Adrenal gland (tissue), 12 donors: Measurements from ENCODE around the gene BAHCC1. TPM values are rescaled to one million over a fixed set of nuclear protein-coding genes. Genes with fewer than 3 reads are reported as not detected.

ENCODE experiments used
- DNase-seq, 7 donors: peaks; one replicate each; pipeline ENCODE4 v3.0.0-alpha.2; 2019 to 2020
- H3K27ac ChIP-seq, 5 donors: fragments of 200-600 bp; sonication (generic) in 4 of 5; 1 replicate in 3 of 5; 2 replicates in 2 of 5; pipeline versions ENCODE4 v1.5.1 to v1.8.0; 2016 to 2020; ENCODE audit warnings: mild to moderate bottlenecking in 1 of 5
- H3K27me3 ChIP-seq: fragments of 200-600 bp; 2 replicates; pipeline ENCODE4 v1.8.0; 2021
- H3K36me3 ChIP-seq, 2 donors: fragments of 200-600 bp; replicated peaks in 1 of 2; 1 replicate in 1 of 2; 2 replicates in 1 of 2; pipeline versions ENCODE4 v1.5.1 to v1.8.0; 2018 to 2022
- H3K4me1 ChIP-seq, 2 donors: fragments of 200-600 bp; replicated peaks in 1 of 2; 1 replicate in 1 of 2; 2 replicates in 1 of 2; pipeline versions ENCODE4 v1.5.1 to v1.8.0; 2018 to 2021
- H3K4me3 ChIP-seq, 4 donors: fragments of 200-600 bp; sonication (generic) in 3 of 4; one replicate each; pipeline ENCODE4 v1.5.1; 2016 to 2018
- H3K9me3 ChIP-seq, 3 donors: fragments of 200-600 bp; sonication (generic) in 1 of 3; replicated peaks in 1 of 3; 1 replicate in 2 of 3; 2 replicates in 1 of 3; pipeline versions ENCODE4 v1.5.1 to v1.8.0; 2016 to 2021
- POLR2A ChIP-seq, 2 donors: fragments of 450-650 bp; IDR thresholded peaks; one replicate each; pipeline ENCODE4 v1.6.1; 2017; ENCODE audit warnings: antibody characterized with exemption in 2 of 2, mild to moderate bottlenecking in 2 of 2, moderate library complexity in 1 of 2
- WGBS, 4 donors: extraction: QIAGEN DNeasy Blood & Tissue Kit in 2 of 4; methylation state at CpG; one replicate each; pipeline versions ENCODE4 v1.1.5 to v1.1.7; 2013 to 2017; 5-methylcytosine and 5-hydroxymethylcytosine counted together
- intact Hi-C, 2 donors: fragments of 100-400 bp; cut with DNase I; formaldehyde crosslinking; loops; one replicate each; pipeline versions ENCODE4 v1.14.1 to v1.15.0; 2022 to 2023
- polyA plus RNA-seq, 3 donors: library from polyadenylated mRNA; stranded (reverse); fragments of 200-250 nt in 2 of 3; fragments of 350-450 nt in 1 of 3; fragmentation: Illumina TruSeq in 1 of 3; extraction: RNeasy Lipid Tissue Mini Kit (QIAGEN cat#74804) in 1 of 3; gene quantifications; one replicate each; pipeline ENCODE4 v1.2.3, GENCODE V29; 2013 to 2014
- total RNA-seq, 9 donors: library from RNA; depleted of rRNA in 4 of 9; stranded (reverse); fragments of >200 nt in 4 of 9; fragments of 120-200 nt in 1 of 9; fragmentation: NEBNext Ultra II Directional in 1 of 9; extraction: Animal tissue kit (Norgen Biotek cat#: 25700) in 1 of 9; gene quantifications; one replicate each; pipeline versions ENCODE4 v1.1.0 to v1.2.4, GENCODE V29; 2013 to 2023
- TF ChIP-seq, protein P1 (sequence below), 6 experiments: fragments of 450-650 bp in 4 of 6; fragments of 200-600 bp in 2 of 6; sonication (generic) in 1 of 6; IDR thresholded peaks; 1 replicate in 5 of 6; 2 replicates in 1 of 6; pipeline versions ENCODE4 v1.5.1 to v1.8.0; 2016 to 2021; ENCODE audit warnings: antibody characterized with exemption in 6 of 6, mild to moderate bottlenecking in 2 of 6, moderate library complexity in 1 of 6
- donor health status: healthy with polysubstance abuse.
- donor health status: Bipolar disorder and iron deficiency.
- donor health status: DM: yes; HTN: yes; CAD: no.
- donor health status: DM: no; HTN: no; CAD: no.
- donor health status: DM: no; HTN: no; CAD: no.
- donor health status: DM: yes; HTN: yes; CAD: no.

BAHCC1 gene
- total and polyA plus RNA-seq, 12 donors = 1.7 to 68.0 (median 18.4) TPM

DNA sequence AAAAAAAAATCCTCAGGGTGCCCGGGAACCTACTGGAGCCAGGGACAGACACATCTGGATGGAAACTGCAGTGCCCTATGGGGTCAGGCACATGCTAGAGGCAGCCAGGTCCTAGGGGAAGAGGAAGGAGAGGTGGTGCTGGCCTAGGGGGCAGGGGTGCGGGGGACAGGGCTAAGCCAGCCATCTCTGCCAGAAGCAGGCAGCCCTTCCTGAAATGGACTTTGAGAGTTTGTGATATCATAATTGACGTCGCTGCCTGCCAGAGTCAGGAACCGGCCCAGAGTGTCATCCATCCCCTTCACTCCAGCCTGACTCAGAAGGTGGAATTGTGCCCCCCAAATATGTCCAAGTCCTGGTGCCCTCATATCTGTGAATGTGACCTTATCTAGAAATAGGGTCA, 25.0 kb upstream of the BAHCC1 start:
- Histone ChIP-seq H3K4me1 (peaks cover 7 to 13% of the 10 kb centered on the region in 2 donors), H3K9me3 (no peaks in the 10 kb centered on the region), H3K27me3 (no peaks in the 10 kb centered on the region), H3K27ac (no peak overlapping the region), H3K4me3 (no peak overlapping the region), H3K36me3 (no peaks in the 10 kb centered on the region)
- TF ChIP-seq, protein P1, sequence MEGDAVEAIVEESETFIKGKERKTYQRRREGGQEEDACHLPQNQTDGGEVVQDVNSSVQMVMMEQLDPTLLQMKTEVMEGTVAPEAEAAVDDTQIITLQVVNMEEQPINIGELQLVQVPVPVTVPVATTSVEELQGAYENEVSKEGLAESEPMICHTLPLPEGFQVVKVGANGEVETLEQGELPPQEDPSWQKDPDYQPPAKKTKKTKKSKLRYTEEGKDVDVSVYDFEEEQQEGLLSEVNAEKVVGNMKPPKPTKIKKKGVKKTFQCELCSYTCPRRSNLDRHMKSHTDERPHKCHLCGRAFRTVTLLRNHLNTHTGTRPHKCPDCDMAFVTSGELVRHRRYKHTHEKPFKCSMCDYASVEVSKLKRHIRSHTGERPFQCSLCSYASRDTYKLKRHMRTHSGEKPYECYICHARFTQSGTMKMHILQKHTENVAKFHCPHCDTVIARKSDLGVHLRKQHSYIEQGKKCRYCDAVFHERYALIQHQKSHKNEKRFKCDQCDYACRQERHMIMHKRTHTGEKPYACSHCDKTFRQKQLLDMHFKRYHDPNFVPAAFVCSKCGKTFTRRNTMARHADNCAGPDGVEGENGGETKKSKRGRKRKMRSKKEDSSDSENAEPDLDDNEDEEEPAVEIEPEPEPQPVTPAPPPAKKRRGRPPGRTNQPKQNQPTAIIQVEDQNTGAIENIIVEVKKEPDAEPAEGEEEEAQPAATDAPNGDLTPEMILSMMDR (IDR thresholded peaks at IDR 0.05) = no peak
- TF ChIP-seq POLR2A (IDR thresholded peaks at IDR 0.05) = no peak
- 48 to 86% (median 79%) methylated on average over 2 to 5 of the region's 5 CpGs for WGBS, 4 donors
- intact Hi-C loops = no loop called here
- no peak for DNase-seq

DNA sequence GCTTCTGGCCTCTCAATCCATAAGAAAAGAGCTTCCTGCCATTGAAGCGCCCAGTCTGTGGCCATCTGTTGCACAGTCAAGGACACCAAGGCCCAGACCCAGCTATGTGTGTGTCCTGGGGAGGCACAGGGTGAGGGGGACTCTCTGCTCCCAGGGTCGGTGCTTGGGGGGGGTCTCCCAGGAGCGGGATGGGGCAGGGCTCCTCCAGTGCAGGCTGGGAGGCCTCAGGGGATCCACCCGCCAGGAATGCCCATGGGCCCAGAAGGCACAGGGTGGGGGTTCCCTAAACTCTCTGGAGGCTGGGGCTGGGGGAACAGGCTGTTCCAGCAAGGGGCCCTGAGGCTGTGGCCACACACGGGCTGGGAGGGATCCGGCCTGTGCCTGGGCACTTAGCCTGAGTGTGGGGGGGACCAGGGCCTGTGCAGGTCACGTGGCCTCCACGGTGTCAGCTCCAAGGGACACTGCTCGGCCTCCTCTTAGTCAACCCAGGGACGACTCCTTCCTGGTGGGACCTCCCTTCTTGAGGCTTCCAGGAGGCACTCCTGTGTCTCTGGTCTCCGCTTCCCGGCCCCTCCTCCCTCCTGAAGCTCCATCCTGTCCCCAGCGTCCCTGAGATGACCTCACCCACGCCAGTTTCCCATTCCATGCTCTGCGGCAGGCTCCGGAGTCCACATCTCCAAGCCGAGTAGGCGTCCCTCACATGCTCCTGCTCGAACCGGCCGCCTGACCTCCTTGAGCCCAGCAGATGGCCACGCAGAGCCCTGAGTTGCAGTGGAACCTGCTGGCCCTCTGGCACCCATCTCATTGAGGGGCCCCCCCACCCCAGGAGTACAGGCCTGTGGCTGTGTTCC, 23.1 kb upstream of the BAHCC1 start:
- WGBS, 4 donors = 65 to 82% (median 70%) methylated on average over 15 to 22 of the region's 22 CpGs
- intact Hi-C loops = no loop called here
- no peaks in the 10 kb centered on the region for H3K9me3 ChIP-seq
- no peaks in the 10 kb centered on the region for H3K36me3 ChIP-seq
- H3K4me1 ChIP-seq = peaks cover 0 to 5% of the 10 kb centered on the region in 2 donors
- TF ChIP-seq, protein P1 (IDR thresholded peaks at IDR 0.05) = peak in 4 of 6 experiments; percentile 20 to 38 (median 24)
- TF ChIP-seq POLR2A (IDR thresholded peaks at IDR 0.05) = no peak
- peak overlapping the region in 2 of 5 donors; percentile 38 to 65 for H3K27ac ChIP-seq
- H3K27me3 ChIP-seq = no peaks in the 10 kb centered on the region
- no peak overlapping the region for H3K4me3 ChIP-seq
- peak in 5 of 7 donors; percentile 26 to 80 (median 66) for DNase-seq

DNA sequence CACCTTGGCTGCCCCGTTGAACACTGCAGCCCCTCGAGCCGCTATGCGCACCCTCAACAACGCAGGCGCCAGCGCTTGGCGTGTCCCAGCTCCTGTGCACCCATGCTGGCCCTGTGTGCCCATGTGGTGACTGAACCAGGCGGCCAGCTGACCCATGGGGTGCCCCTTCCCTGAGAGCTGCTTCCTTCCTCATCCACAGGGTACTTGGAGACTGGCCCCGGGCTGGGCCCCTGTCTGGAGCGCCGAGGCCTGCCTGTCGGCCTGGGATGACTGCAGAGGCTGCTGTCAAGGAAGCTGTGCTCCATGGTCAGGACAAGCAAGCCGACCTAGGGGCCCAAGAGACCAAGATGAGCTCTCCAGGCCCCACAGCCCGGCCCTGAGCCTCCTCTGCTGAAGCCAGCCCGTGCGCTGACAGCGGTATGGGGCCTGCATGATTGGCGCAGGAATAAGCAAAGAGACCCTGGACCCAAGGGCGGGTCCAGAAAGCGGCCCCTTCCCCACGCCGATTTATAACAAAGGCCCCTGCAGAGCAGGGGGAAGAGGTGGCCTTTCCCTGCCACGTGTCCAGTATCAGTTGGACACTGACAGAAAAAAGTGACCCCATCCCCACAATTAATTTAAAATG, 21.6 kb upstream of the BAHCC1 start:
- H3K4me1 ChIP-seq = peaks cover 0 to 5% of the 10 kb centered on the region in 2 donors
- H3K36me3 ChIP-seq = no peaks in the 10 kb centered on the region
- intact Hi-C loops = no loop called here
- no peak for TF ChIP-seq POLR2A (IDR thresholded peaks at IDR 0.05)
- TF ChIP-seq, protein P1 (IDR thresholded peaks at IDR 0.05) = no peak
- H3K27me3 ChIP-seq = no peaks in the 10 kb centered on the region
- H3K9me3 ChIP-seq = no peaks in the 10 kb centered on the region
- 80 to 91% (median 88%) methylated on average over 9 to 24 of the region's 24 CpGs for WGBS, 4 donors
- H3K4me3 ChIP-seq = no peak overlapping the region
- no peak overlapping the region for H3K27ac ChIP-seq
- DNase-seq = no peak

DNA sequence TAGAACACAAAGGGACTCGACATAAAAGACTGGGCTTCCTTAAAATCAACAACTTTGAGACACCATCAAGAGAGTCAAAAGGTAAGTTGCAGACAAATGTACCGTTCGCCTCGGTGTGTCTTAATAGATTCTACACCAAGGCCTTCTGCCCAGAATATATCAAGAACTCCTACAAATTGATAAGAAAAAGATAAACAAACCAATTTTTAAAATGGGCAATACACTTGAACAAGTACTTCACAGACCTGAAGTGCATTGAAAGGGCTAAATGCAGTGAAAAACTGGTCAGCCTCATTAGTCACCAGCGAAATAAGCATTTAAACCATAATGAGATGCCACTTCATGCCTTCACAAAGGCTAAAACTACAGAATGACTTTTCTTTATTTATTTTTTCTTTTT, 20.4 kb upstream of the BAHCC1 start:
- no peaks in the 10 kb centered on the region for H3K9me3 ChIP-seq
- H3K4me1 ChIP-seq = peaks cover 0 to 5% of the 10 kb centered on the region in 2 donors
- no peaks in the 10 kb centered on the region for H3K36me3 ChIP-seq
- H3K27me3 ChIP-seq = no peaks in the 10 kb centered on the region
- no peak for DNase-seq
- TF ChIP-seq POLR2A (IDR thresholded peaks at IDR 0.05) = no peak
- TF ChIP-seq, protein P1 (IDR thresholded peaks at IDR 0.05) = no peak
- intact Hi-C loops = no loop called here
- H3K27ac ChIP-seq = no peak overlapping the region
- WGBS, 4 donors = 85 to 94% (median 92%) methylated on average over 5 of the region's 5 CpGs
- H3K4me3 ChIP-seq = no peak overlapping the region
